KOPT-K1 (cell line): Measurements from ENCODE around the gene SSH2.
A peak's percentile ranks its signal among the peaks of the same experiment; 100 is the strongest.

ENCODE experiments used
- H3K27ac ChIP-seq: fragments of 200-600 bp; sonication (generic); 2 replicates; pipeline ENCODE4 v1.5.1; 2016; ENCODE audit warnings: antibody characterized with exemption, mild to moderate bottlenecking, low read depth, low read length; ENCODE audit not compliant: poor library complexity, severe bottlenecking
- H3K36me3 ChIP-seq: fragments of 200-600 bp; sonication (generic); 2 replicates; pipeline ENCODE4 v1.5.1; 2017; ENCODE audit warnings: antibody characterized with exemption, mild to moderate bottlenecking, low read length, moderate library complexity; ENCODE audit not compliant: insufficient read depth
- H3K9me3 ChIP-seq: fragments of 200-600 bp; sonication (generic); 2 replicates; pipeline ENCODE4 v1.5.1; 2017; ENCODE audit warnings: antibody characterized with exemption, low read length, mild to moderate bottlenecking; ENCODE audit not compliant: insufficient read depth, poor library complexity, severe bottlenecking

SSH2 gene

DNA sequence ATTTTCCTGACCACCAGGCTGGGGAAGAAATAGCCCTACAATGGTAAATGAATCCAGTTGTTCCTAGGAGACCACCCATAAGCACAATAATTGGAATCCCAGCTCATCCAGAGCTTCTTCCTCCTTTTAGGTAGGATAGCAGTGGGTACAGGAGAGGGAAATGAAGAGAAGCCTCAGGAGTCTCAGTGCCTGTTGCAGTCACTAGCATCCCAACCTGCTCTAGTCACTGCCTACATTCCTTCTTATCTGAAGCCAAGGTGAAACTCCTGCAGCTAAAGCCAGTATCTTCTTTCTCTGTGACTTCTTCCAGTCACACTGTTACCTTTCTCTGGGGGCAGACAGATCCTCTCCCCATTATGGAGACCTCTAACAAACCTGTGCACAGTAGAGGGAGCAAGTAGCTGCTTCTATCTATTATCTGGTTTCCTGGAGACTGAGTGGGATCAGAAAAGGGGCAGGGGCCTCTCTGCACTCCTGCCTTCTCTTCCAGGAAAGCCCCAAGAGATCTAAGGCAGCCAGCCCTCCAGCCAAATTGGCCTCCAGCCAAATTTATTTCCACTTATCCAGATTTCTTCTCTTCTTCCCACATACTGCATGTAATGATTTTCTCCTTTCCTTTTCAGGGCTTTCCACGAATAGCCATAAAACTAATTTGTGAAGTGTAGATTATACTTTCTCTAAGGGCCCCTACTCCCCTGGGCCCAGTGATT, 85.5 kb downstream of the SSH2 start:
- H3K9me3 ChIP-seq: no peaks in the 10 kb centered on the region
- peaks cover 12% of the 10 kb centered on the region for H3K36me3 ChIP-seq
- no peak overlapping the region for H3K27ac ChIP-seq

DNA sequence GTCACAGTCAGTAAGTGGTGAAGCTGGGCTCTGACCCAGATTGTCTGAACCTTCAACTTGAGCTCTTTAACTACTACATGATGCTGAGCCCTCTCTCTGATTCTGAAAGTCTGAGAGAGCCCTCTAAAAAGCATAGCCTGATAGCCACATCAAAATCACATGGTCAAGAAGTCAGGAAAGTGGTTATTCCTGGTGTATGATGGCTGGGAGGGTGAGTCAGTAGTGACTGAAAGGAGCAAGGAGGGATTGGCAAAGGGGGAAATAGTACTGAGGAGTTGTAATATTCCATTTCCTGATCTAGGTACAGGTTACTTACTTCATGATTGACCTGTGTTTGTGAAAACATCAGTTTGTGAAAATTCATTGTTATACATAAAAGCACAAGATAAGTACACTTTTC, 89.1 kb downstream of the SSH2 start:
- peaks cover 4% of the 10 kb centered on the region; the same call in 1 of the 2 replicates for H3K36me3 ChIP-seq
- no peaks in the 10 kb centered on the region for H3K9me3 ChIP-seq
- no peak overlapping the region for H3K27ac ChIP-seq

DNA sequence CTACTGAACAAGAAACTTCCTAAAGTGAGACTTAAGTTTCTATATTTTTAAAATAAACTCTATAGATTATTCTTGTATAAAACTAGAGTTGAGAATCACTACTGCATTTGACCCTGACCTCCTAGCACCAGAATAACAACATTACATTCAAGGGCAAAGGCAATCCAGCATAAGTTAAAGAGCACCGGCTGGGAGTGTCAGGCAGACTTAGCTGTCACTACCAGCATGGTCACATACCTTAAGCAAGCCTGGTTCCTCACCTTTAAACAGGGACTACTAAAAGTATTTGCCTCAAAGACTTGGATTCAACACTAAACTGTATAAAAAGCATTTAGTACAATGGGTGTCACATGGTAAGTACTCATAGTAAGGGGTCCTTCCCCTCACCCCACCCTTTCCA, 90.4 kb downstream of the SSH2 start:
- no peaks in the 10 kb centered on the region for H3K36me3 ChIP-seq
- H3K27ac ChIP-seq: no peak overlapping the region
- no peaks in the 10 kb centered on the region for H3K9me3 ChIP-seq

DNA sequence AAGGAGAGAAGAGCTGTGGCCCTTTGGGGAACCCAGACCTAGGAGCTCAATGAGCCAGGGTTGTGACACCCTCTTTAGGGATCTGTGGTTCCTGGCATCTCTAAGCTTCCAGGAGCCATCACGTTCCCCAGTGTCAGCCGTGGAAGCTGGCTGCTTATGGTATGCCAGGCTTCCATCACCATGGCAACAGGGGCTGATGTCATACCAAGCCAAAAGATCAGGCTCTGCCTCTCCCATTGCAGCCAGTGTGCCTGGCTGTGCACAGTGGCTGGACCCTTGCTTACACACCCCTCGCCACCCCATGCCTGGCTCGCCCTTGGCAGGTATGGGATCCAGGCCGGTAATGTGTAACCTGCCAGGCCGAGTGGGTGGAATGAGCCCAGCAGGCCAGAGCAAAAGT, 91.1 kb downstream of the SSH2 start:
- no peak overlapping the region for H3K27ac ChIP-seq

DNA sequence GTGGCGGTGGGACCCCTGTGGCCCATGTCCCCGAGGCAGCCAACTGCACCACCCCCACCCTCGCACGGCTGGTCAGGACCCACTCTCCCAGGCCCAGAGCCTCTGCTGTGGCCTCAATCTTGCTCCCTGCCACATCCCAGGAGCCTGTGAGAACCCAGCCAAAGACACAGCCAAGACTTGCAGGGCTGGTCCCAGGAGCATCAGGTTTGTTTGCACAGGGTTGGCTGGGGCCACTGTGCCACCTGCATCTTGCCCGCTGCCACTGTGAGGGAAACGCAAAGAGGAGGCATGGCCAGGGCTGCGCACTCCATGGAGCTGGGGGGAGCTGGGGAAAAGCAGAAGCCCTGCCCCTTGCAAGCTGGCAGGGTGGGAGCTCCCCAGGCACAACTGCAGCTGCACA, 92.5 kb downstream of the SSH2 start:
- no peaks in the 10 kb centered on the region for H3K36me3 ChIP-seq
- H3K9me3 ChIP-seq: no peaks in the 10 kb centered on the region
- H3K27ac ChIP-seq: no peak overlapping the region

More for the DNA sequence above, 91.1 kb downstream of the SSH2 start:
- Histone ChIP-seq H3K9me3 (no peaks in the 10 kb centered on the region), H3K36me3 (no peaks in the 10 kb centered on the region)

DNA sequence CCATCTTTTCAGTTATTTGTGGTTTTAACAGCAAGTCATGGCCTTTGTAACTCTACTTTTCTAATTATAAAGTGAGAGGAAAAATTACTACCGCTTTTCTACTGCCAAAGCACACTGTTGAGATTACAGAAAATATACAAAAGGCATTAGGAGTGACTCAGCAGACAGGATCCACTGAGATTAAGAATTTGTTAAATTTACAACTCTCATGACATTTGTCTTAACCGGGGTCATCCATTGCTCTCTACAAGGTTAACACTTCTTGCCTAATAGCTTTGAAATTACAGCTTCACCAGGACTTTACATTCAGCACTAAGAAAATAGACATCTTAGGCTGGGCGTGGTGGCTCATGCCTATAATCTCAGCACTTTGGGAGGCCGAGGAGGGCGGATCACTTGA, 93.4 kb downstream of the SSH2 start:
- no peak overlapping the region for H3K27ac ChIP-seq
- no peaks in the 10 kb centered on the region for H3K9me3 ChIP-seq
- no peaks in the 10 kb centered on the region for H3K36me3 ChIP-seq

DNA sequence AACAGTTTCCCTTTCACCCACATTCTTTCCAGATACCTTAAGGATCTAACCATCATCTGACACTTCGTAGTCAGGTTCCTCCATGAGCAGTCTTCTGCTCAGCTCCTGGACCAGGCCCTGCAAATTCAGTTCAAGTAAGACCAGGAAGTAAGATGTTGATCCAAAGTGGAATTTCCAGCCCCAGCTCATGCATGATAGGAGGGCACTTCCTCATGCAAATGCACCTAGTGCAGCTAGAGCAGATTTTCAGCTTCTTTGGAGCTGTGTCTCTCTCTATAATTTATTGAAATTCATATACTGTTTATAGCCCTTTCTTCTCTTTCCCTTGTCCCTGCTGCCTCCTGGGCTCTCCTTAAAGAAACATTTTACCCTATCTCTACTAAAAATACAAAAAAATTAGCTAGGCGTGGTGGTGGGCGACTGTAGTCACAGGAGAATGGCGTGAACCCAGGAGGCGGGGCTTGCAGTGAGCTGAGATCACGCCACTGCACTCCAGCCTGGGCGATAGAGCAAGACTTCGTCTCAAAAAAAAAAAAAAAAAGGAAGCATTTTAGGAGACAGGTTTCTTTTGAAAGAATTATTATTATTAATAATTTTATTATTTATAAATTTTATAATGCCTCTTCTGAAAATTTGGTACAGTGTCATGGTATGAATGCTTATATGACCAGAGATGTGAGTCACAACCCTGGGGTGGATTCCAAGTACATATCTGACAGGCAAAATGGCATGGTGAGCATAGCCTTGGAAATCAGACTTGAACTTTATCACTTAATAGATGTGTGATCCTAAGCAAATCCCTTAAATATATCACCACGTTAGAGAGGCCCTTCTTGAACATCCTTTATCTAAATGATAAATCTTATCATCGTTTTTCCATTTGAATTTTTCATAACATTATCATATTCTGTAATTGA, 94.3 kb downstream of the SSH2 start:
- Histone ChIP-seq H3K36me3 (no peaks in the 10 kb centered on the region), H3K27ac (no peak overlapping the region), H3K9me3 (no peaks in the 10 kb centered on the region)

DNA sequence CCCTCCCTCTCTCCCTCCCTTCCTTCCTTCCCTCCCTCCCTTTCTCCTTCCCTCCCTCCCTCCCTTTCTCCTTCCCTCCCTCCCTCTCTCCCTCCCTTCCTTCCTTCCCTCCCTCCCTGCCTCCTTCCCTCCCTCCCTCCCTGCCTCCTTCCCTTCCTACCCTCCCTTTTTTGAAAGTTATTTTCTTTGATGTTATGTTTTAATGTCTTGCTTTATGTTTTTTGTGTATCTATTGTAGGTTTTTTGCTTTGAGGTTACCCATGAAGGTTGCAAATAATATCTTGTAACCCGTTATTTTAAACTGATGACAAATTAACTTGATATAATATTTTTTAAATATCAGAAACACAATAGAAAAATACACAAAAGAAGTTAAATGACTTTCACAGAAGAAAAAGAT, 96.2 kb downstream of the SSH2 start:
- Histone ChIP-seq H3K36me3 (no peaks in the 10 kb centered on the region), H3K27ac (no peak overlapping the region), H3K9me3 (no peaks in the 10 kb centered on the region)

DNA sequence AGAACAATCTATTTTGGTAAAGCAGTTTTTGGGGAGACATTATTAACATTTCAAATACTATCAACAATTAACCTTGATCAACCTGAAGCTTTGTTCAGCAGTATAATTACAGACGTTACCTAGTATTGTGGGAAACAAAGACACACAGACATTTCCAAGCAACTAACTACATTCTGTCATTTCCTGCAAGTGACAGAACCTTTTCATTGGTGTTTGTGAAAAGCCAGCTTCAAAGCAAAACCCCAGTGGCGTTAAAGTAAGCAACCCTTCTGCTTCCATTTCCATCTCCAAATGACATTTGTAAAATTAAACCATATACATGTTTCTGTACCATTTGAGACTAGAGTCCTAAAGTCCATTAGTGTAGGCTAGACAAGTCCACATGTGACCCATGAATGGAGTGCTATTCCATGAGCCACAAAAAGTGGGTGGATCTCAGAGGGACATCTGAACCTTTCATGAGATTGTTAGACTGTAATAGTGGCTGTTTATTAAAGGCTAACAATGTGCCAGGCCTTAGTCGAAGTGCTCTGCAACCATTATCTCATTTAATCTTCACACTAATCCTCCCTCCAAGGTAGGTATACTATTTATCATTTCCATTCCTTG, 101.2 kb downstream of the SSH2 start:
- no peaks in the 10 kb centered on the region for H3K9me3 ChIP-seq
- H3K27ac ChIP-seq: peak overlapping the region; percentile 64
- no peaks in the 10 kb centered on the region for H3K36me3 ChIP-seq

DNA sequence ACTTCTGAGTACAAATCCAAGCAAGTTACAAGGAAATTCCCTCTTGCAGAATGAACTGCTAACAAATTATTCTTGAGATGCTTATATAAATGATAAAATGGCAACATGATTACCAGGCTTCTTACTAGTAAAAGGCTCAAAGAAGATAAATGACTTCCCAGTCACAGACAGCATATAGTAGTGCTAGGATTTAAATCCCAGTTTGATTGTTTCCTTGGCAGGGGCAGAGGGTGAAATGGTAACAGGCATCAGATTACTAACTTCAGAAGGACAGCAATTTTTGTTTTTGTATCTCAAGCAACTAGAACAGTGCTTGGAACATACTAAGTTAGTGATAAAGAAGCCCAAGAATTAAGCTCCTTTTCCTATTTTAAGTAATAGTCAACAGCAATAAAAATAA, 102.8 kb downstream of the SSH2 start:
- no peaks in the 10 kb centered on the region for H3K9me3 ChIP-seq
- no peak overlapping the region for H3K27ac ChIP-seq
- no peaks in the 10 kb centered on the region for H3K36me3 ChIP-seq

DNA sequence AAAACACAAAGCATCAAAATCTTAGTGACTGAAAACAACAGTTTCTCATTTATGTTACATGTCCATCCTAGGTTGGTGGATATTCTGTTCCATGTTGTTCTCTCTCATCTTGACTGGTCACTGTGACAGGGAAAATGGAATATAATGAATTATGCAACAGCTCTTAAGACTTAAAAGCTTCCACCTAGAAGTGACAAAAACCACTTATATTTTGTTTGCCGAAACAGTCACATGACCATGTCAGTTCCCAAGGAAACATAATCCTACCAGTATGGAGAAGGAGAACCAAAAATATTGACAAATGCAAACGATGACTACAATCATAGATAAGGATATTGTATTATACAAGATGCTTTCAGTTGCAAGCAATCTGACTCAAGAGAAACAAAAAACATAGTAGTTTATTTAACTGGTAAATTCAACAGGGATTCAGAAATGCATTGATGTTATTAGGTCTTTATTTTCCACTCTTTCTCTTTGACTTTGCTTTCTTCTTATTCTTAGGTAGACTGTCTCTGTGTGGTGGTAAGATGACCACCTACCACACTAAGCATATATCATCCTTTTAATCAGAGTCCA, 103.8 kb downstream of the SSH2 start:
- Histone ChIP-seq H3K9me3 (no peaks in the 10 kb centered on the region), H3K36me3 (no peaks in the 10 kb centered on the region), H3K27ac (peak overlapping the region; percentile 57)

DNA sequence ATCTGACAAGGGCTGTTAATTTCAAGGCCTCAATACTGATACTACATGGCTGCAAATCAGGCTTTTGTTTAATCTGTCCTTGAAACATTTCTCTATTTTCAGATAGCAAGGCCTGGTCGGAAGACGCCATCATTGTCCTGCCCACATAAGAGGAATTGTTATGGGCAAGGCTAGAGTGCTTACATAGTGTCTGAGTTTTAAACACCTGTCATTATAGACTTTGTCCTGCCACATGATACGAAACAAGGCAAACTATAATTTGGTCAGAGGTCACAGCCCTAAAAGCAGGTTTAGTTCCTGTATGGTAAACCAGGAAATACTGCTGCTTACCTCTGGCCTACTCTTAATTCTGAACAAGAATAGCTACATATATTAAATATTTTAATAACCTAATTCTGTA, 104.4 kb downstream of the SSH2 start:
- Histone ChIP-seq H3K27ac (peak overlapping the region; percentile 57), H3K9me3 (no peaks in the 10 kb centered on the region), H3K36me3 (no peaks in the 10 kb centered on the region)

DNA sequence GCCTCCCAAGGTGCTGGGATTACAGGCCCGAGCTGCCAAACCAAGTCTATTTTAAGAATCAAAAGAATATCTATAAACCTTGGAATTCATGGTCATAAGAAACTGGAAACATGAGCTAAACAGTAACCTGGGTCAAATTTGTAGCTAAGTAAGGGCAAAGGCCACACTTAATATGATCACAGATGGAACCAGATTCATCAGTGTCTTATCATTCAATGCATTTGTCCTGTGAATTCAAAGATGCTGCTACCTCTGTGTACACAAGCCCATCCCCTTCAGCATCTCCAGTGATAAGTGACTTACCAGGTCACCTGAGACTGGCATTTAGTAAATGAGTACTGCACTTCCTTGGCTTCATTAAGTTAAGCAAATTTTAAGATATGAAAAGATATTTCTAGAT, 108.1 kb downstream of the SSH2 start:
- Histone ChIP-seq H3K9me3 (no peaks in the 10 kb centered on the region), H3K27ac (no peak overlapping the region), H3K36me3 (no peaks in the 10 kb centered on the region)

DNA sequence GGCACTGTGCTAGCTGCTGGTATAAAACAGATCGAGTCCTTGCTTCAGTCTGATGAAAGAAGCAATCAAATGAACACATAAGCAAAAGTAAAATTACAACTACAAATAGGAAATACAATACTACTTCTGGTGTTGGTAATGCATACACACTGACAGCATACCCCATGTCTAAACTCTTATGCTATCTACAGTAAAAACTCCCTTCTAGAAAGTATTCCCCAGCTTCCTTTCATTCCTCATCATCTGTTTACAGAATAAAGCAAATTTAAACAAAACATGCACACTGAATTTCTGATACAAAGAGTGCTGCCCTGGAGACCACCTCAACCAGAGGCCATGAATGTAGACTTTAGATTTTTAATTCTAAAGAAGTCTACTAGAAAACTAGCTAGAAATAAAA, 109.6 kb downstream of the SSH2 start:
- no peak overlapping the region for H3K27ac ChIP-seq
- H3K36me3 ChIP-seq: no peaks in the 10 kb centered on the region
- no peaks in the 10 kb centered on the region for H3K9me3 ChIP-seq
